ENCODE measurements around the gene UCKL1.

Gene UCKL1

DNA sequence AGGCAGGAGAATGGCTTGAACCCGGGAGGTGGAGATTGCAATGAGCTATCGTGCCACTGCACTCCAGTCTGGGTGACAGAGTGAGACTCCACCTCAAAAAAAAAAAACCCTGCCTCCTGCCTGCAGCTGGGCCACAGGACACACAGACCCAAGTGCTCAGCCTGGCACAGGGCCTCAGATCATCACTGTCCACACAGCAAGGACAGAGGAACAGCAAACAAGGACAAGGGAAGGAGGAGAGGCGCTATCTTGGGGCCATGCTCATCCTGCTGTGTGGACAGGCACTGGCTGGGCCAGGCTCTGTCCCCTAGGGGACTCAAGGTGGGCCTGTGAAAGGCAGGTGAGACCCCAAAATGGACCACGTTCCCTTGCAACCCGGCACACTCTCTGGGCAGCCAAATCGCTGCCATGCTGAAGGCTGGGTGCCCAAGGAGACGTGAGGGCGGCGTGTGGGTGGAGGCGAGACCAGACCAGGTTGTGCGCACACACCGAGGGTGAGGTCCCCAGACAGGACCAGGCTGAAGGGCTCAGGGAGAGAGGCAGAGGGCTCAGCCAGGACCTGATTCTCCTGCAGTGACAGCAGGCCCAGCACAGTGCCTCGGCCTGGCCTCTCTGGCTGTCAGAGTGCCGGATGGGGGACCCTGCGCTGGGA, 9.1 kb downstream of the UCKL1 start:
- no peak overlapping the region for H3K4me3 ChIP-seq (ENCODE audit: low read depth, low read length)
- H3K27me3 ChIP-seq (ENCODE audit: insufficient read depth, low read length): no peaks in the 10 kb centered on the region
- no peak overlapping the region for H2AFZ ChIP-seq (ENCODE audit: low read length, unreplicated experiment)
- peaks cover 11% of the 10 kb centered on the region for H3K4me1 ChIP-seq (ENCODE audit: control insufficient read depth, insufficient read depth, low read length, unreplicated experiment)
- H3K27ac ChIP-seq (ENCODE audit: low read depth, low read length): no peak overlapping the region
- H3K36me3 ChIP-seq (ENCODE audit: insufficient read depth, low read length): no peaks in the 10 kb centered on the region
- H3K79me2 ChIP-seq (ENCODE audit: control insufficient read depth, insufficient read depth, low read length, unreplicated experiment): peaks cover 42% of the 10 kb centered on the region

DNA sequence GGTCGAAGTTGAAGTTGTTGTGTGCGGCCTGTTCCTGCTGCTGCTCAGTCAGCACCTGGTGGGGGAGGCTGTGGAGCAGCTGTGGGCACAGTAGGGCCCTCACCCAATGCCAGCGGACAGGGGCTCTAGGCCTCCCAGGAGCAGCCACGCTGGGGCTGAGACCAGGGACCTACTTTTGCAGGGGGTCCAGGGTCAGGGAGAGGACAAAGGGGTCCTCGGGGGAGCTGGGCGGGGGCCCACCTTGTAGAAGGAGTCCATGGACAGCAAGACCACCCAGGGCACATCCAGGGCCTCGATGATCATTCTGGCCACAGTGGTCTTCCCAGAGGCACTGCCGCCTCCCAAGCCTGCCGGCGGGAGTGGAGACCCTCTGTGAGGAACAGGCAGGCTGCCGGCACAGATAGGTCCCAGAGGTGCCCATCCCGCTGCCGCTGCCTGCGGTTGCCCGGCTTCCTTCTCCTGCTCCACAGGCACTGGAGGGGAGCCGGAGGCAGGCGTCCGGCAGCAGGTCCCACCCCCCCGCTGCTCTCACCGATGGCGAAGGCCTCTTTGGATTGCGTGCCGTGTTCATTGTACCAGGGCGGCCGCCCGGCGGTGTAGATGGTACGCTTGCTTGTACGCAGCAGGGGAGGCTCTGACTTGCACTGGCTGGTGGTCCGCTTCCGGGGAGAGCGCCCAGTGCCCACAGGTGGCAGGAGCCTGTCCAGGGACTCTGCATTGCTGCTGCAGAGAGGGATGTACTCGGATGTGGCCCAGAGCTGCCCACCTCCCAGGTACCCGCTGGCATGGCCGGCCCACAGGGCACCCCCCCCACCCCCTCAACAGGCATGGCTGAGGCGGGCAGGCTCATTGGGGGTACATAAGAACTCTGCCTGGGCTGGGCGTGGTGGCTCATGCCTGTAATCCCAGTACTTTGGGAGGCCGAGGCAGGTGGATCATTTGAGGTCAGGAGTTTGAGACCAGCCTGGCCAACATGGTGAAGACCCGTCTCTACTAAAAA, 10.0 kb downstream of the UCKL1 start:
- peaks cover 34% of the 10 kb centered on the region for H3K79me2 ChIP-seq (ENCODE audit: control insufficient read depth, insufficient read depth, low read length, unreplicated experiment)
- H3K4me3 ChIP-seq (ENCODE audit: low read depth, low read length): no peak overlapping the region
- H3K36me3 ChIP-seq (ENCODE audit: insufficient read depth, low read length): peaks cover 4% of the 10 kb centered on the region; the same call in 1 of the 2 replicates
- H2AFZ ChIP-seq (ENCODE audit: low read length, unreplicated experiment): no peak overlapping the region
- H3K27ac ChIP-seq (ENCODE audit: low read depth, low read length): no peak overlapping the region
- H3K4me1 ChIP-seq (ENCODE audit: control insufficient read depth, insufficient read depth, low read length, unreplicated experiment): peaks cover 11% of the 10 kb centered on the region
- no peaks in the 10 kb centered on the region for H3K27me3 ChIP-seq (ENCODE audit: insufficient read depth, low read length)

DNA sequence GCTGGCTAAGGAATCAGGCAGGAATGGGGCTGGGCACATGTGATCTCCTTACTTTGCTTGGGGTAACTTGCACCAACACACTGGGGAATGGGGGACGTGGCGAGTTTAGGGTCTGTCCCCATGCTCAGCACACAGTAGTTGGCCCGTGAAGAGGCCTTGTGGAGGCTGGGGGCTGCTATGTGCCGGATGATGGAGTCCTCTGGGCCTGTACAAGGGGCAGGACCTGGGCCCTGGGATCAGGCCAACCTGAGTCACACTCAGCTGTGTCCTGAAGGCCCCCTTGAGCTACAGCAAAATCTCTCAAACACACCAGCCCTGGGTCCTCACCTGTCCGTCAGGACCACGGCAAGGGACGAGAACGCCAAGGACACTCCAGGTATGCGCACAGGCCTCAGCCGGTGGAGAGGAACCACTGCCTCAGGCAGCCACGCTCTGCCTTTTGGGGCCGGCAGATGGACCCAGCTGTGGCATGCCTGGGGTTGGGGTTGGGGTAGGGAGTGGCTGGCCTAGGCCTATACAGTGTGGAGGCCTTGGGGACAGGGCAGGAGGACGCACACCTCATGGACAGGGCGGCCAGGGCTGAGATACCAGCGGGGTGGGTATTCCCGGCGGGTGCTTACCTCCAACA, 11.1 kb downstream of the UCKL1 start:
- no peak overlapping the region for H3K4me3 ChIP-seq (ENCODE audit: low read depth, low read length)
- H3K27ac ChIP-seq (ENCODE audit: low read depth, low read length): no peak overlapping the region
- peaks cover 15% of the 10 kb centered on the region; the same call in 1 of the 2 replicates for H3K36me3 ChIP-seq (ENCODE audit: insufficient read depth, low read length)
- peaks cover 29% of the 10 kb centered on the region for H3K79me2 ChIP-seq (ENCODE audit: control insufficient read depth, insufficient read depth, low read length, unreplicated experiment)
- H2AFZ ChIP-seq (ENCODE audit: low read length, unreplicated experiment): no peak overlapping the region
- no peaks in the 10 kb centered on the region for H3K27me3 ChIP-seq (ENCODE audit: insufficient read depth, low read length)
- H3K4me1 ChIP-seq (ENCODE audit: control insufficient read depth, insufficient read depth, low read length, unreplicated experiment): peaks cover 11% of the 10 kb centered on the region

DNA sequence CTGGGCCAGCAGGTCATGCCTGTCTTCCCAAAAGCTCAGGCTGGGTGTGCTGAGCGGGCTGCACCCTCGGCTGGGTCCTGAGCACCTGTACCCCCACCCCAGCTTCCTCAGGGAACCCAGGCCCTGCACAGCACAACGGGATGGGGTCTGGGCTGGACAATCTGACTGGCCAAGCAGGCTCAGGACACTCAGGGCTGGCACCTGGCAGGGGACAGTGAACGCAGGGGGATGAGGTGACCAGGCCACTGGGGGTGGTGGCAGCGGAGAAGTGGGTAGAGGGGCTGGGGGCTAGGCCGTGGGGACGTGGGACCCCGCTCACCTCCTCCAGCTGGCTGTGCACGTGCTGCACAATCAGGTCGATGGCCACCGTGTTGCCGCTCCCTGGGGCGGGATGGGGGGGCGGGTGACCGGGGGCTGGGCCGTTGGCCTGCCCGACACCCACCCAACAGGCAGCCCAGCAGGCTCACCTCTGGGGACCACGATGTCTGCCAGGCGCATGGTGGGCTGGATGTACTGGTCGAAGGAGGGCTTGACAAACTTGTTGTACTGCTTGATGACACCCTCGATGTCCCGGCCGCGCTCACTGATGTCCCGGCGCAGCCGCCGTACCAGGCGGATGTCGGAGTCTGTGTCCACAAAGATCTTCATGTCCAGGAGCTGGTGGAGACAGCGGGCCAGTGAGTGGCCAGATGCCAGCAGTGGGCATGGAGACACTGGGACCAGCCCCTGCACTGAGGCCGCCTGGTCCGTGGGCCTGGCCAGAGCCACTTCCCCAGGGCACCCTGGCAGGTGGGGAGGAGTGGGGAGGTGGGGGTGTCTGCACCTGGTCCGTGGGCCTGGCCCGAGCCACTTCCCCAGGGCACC, 11.9 kb downstream of the UCKL1 start:
- H3K79me2 ChIP-seq (ENCODE audit: control insufficient read depth, insufficient read depth, low read length, unreplicated experiment): peaks cover 22% of the 10 kb centered on the region

DNA sequence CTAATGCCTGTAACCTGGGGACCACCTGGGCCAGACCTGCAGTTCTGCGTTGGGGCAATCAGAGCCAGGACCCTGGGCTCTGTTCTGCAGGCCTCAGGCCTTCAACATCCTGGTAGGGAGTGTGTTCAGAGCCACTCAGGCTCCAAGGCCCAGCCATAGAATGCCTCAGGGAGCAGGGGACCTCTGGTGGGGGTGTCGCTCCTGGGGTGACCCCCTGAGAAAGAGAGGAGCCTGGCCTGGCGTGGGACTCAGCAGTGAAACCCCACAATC, 12.5 kb downstream of the UCKL1 start:
- peaks cover 16% of the 10 kb centered on the region for H3K79me2 ChIP-seq (ENCODE audit: control insufficient read depth, insufficient read depth, low read length, unreplicated experiment)
- no peak overlapping the region for H3K4me3 ChIP-seq (ENCODE audit: low read depth, low read length)
- no peak overlapping the region for H2AFZ ChIP-seq (ENCODE audit: low read length, unreplicated experiment)
- H3K4me1 ChIP-seq (ENCODE audit: control insufficient read depth, insufficient read depth, low read length, unreplicated experiment): peaks cover 2% of the 10 kb centered on the region
- H3K36me3 ChIP-seq (ENCODE audit: insufficient read depth, low read length): peaks cover 23% of the 10 kb centered on the region; the same call in 1 of the 2 replicates
- H3K27ac ChIP-seq (ENCODE audit: low read depth, low read length): no peak overlapping the region
- H3K27me3 ChIP-seq (ENCODE audit: insufficient read depth, low read length): no peaks in the 10 kb centered on the region

More for the DNA sequence above, 11.9 kb downstream of the UCKL1 start:
- H3K36me3 ChIP-seq (ENCODE audit: insufficient read depth, low read length): peaks cover 19% of the 10 kb centered on the region; the same call in 1 of the 2 replicates
- peaks cover 8% of the 10 kb centered on the region for H3K4me1 ChIP-seq (ENCODE audit: control insufficient read depth, insufficient read depth, low read length, unreplicated experiment)
- no peak overlapping the region for H3K4me3 ChIP-seq (ENCODE audit: low read depth, low read length)
- no peak overlapping the region for H2AFZ ChIP-seq (ENCODE audit: low read length, unreplicated experiment)
- no peak overlapping the region for H3K27ac ChIP-seq (ENCODE audit: low read depth, low read length)
- H3K27me3 ChIP-seq (ENCODE audit: insufficient read depth, low read length): no peaks in the 10 kb centered on the region

DNA sequence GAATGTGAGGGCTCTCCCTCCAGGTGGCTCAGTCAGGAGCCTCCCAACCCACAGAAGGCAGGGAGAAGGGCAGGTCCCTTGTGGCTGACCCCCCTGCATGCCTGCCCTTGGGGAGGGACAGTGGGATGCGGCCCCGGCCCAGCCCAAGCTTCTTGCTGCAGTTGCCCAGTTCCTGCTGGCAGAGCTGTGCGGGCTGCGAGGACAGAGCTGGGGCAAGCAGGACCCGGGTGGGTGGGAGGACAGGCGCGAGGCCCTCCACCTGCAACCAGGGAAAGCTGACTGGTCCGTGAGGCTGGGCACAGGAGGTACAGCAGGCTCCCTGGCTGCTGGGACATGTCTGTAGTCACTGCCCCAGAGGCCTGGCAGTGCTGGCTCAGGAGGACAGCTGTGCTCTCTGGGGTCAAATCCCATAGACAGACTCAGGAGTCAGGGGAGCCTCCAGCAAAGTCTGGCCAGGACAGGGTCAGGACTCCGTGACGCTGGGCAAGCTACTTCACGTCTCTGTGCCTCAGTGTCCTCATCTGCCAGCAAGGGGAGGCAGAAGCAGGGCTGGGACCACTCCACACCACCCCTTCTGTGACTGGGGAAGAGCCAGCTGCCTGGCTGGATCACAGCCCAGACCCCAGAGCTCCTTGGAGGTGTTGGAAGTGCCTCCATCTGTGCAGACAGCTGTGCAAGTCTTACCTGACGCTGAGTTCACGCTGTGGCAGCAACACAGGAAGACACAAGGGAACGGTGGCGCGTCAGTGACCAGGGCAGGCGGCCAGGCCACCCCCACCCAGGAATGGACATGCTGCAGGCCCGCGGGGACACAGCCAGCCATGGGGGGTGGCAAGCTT, 13.0 kb downstream of the UCKL1 start:
- Histone ChIP-seq H3K27me3 (ENCODE audit: insufficient read depth, low read length) (no peaks in the 10 kb centered on the region), H3K36me3 (ENCODE audit: insufficient read depth, low read length) (peaks cover 24% of the 10 kb centered on the region; the same call in 1 of the 2 replicates), H3K4me1 (ENCODE audit: control insufficient read depth, insufficient read depth, low read length, unreplicated experiment) (no peaks in the 10 kb centered on the region), H3K79me2 (ENCODE audit: control insufficient read depth, insufficient read depth, low read length, unreplicated experiment) (peaks cover 14% of the 10 kb centered on the region), H3K27ac (ENCODE audit: low read depth, low read length) (no peak overlapping the region), H2AFZ (ENCODE audit: low read length, unreplicated experiment) (no peak overlapping the region), H3K4me3 (ENCODE audit: low read depth, low read length) (no peak overlapping the region)

DNA sequence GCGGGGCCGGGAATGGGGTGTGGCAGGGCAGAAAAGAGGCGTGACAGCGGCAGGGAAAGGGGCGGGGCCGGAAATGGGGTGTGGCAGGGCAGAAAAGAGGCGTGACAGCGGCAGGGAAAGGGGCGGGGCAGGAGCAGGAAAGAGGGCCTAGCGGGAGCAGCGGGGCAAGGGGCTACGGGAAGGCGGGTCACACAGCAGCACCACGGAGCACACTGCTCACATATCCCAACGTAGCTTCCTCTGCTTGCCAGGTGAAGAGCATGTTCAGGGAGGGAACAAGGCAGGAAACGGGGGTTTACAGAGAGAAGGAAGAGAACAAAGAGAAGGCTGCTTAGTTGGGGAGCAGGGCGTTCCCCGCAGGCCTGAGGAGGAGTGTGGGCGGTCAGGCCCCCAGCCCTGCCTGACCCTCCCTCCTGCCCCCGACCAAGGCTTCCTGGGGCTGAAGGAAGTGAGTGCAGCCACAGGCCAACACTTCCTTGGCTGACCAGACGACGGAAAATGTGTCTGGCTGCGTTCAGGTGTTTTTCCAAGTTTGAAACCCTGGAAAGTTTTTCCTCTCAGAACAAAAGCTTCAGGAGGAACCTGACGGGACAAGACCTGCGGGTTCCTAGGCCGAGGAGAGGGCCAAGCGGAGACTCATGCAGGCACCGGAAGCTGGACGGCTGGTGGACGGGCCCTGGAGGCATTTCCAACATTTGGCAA, 13.8 kb downstream of the UCKL1 start:
- no peak overlapping the region for H3K27ac ChIP-seq (ENCODE audit: low read depth, low read length)
- H3K36me3 ChIP-seq (ENCODE audit: insufficient read depth, low read length): peaks cover 24% of the 10 kb centered on the region; the same call in 1 of the 2 replicates
- peaks cover 8% of the 10 kb centered on the region for H3K79me2 ChIP-seq (ENCODE audit: control insufficient read depth, insufficient read depth, low read length, unreplicated experiment)
- no peaks in the 10 kb centered on the region for H3K27me3 ChIP-seq (ENCODE audit: insufficient read depth, low read length)
- no peak overlapping the region for H2AFZ ChIP-seq (ENCODE audit: low read length, unreplicated experiment)
- H3K4me1 ChIP-seq (ENCODE audit: control insufficient read depth, insufficient read depth, low read length, unreplicated experiment): no peaks in the 10 kb centered on the region
- H3K4me3 ChIP-seq (ENCODE audit: low read depth, low read length): no peak overlapping the region

DNA sequence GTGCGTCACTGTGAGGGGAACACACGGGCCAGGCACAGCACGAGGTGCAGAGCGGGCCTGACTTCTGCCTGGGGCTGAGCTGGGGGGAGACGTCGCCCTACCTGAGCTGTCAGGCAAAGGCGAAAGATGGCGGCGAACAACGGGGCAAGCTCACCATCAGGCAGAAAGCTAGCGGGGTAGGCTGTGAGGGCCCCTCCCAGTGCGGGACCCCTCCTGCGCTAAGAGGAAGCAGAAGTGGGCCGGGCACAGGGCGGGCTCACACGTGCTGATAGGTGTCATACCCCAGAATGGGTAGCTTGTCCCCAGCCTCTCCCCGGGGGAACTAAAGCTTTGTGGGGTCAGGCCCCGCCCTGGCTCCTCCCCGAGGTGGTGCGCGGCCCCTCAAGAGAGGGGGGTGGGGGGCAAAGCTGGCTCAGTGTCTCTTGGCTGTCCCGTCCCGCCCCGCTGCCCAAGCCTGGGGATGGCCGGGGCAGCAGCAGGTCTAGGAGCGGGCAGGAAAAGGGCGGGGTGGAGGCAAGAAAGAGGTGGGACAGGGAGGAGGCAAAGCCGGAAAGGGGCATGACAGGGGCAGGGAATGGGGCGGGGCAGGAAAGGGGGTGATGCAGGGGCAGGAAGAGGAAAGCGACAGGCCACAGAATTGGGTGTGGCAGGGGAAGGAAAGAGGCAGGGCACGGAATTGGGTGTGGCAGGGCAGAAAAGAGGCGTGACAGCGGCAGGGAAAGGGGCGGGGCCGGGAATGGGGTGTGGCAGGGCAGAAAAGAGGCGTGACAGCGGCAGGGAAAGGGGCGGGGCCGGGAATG, 14.7 kb downstream of the UCKL1 start:
- Histone ChIP-seq H3K27ac (ENCODE audit: low read depth, low read length) (no peak overlapping the region), H3K4me1 (ENCODE audit: control insufficient read depth, insufficient read depth, low read length, unreplicated experiment) (no peaks in the 10 kb centered on the region), H3K36me3 (ENCODE audit: insufficient read depth, low read length) (peaks cover 24% of the 10 kb centered on the region; the same call in 1 of the 2 replicates), H3K4me3 (ENCODE audit: low read depth, low read length) (no peak overlapping the region), H3K79me2 (ENCODE audit: control insufficient read depth, insufficient read depth, low read length, unreplicated experiment) (peaks cover 7% of the 10 kb centered on the region), H2AFZ (ENCODE audit: low read length, unreplicated experiment) (no peak overlapping the region), H3K27me3 (ENCODE audit: insufficient read depth, low read length) (no peaks in the 10 kb centered on the region)

Measured in ACC112 (cell line).